H1 (cell line): Measurements from ENCODE around the gene ZNF320. TPM values are rescaled to one million over a fixed set of nuclear protein-coding genes. Genes with fewer than 3 reads are reported as not detected.

Source experiments
- CTCF ChIA-PET: fragments of 300-600 bp; sonication (Branson Sonifier 250); formaldehyde crosslinking; loops from one replicate; lab custom pipeline; 2021; ENCODE audit not compliant: partially characterized antibody; lab: Charles Lee
- POLR2A ChIA-PET: fragments of 300-600 bp; sonication (Branson Sonifier 250); formaldehyde crosslinking; loops from one replicate; lab custom pipeline; 2021; ENCODE audit warnings: inconsistent platforms; ENCODE audit not compliant: partially characterized antibody; lab: Charles Lee
- DNase-seq, 2 experiments: peaks; one replicate each; pipeline versions ENCODE4 v3.0.0 to v3.0.0-alpha.2; 2010 to 2022; ENCODE audit warnings: low spot score in 2 of 2, low read depth in 1 of 2, mixed read lengths in 1 of 2
- FAIRE-seq: peaks from 2 replicates; lab custom pipeline; 2011; peaks lifted over from hg19 to GRCh38; lab: Jason Lieb, UNC
- H2AFZ ChIP-seq: 2 replicates; pipeline ENCODE4 v1.8.1; 2012; ENCODE audit warnings: low read length, inconsistent platforms
- H2AK5ac ChIP-seq: 2 replicates; pipeline ENCODE4 v1.6.1; 2013; ENCODE audit warnings: low read depth, low read length
- H2BK120ac ChIP-seq: replicated peaks from 2 replicates; pipeline ENCODE3; 2013; ENCODE audit warnings: low read depth, low read length, inconsistent platforms
- H2BK12ac ChIP-seq: 2 replicates; pipeline ENCODE4 v1.6.1; 2013; ENCODE audit warnings: low read depth, low read length
- H2BK15ac ChIP-seq: 2 replicates; pipeline ENCODE4 v1.6.1; 2013; ENCODE audit warnings: low read length
- H2BK20ac ChIP-seq: 2 replicates; pipeline ENCODE4 v1.6.1; 2013; ENCODE audit warnings: low read length
- H2BK5ac ChIP-seq: 2 replicates; pipeline ENCODE4 v1.6.1; 2013; ENCODE audit warnings: low read depth, low read length
- H3K14ac ChIP-seq: 2 replicates; pipeline ENCODE4 v1.6.1; 2013; ENCODE audit warnings: inconsistent platforms; ENCODE audit not compliant: insufficient read length
- H3K18ac ChIP-seq: 2 replicates; pipeline ENCODE4 v1.6.1; 2013; ENCODE audit warnings: low read length; ENCODE audit errors: extremely low read depth
- H3K23ac ChIP-seq: 2 replicates; pipeline ENCODE4 v1.6.1; 2013; ENCODE audit warnings: inconsistent platforms; ENCODE audit not compliant: insufficient read length
- H3K23me2 ChIP-seq: 2 replicates; pipeline ENCODE4 v1.6.1; 2013; ENCODE audit warnings: low read depth, low read length
- H3K27ac ChIP-seq: 2 replicates; pipeline ENCODE4 v1.6.1; 2011; ENCODE audit warnings: low read depth, low read length, inconsistent platforms
- H3K27me3 ChIP-seq, 4 experiments: replicated peaks in 1 of 4; 1 replicate in 1 of 4; 2 replicates in 3 of 4; pipeline versions ENCODE4 v1.6.1 to v1.8.1; 2011 to 2013; ENCODE audit warnings: low read length in 3 of 4, mild to moderate bottlenecking in 3 of 4, inconsistent platforms in 2 of 4, mixed read lengths in 2 of 4, moderate library complexity in 1 of 4; ENCODE audit not compliant: control insufficient read depth in 3 of 4, insufficient read depth in 3 of 4; ENCODE audit errors: extremely low read depth in 1 of 4
- H3K36me3 ChIP-seq, 4 experiments: 2 replicates each; pipeline versions ENCODE4 v1.6.1 to v1.8.1; 2011 to 2013; ENCODE audit warnings: mild to moderate bottlenecking in 4 of 4, low read length in 3 of 4, moderate library complexity in 2 of 4, control low read depth in 1 of 4, inconsistent platforms in 1 of 4; ENCODE audit not compliant: insufficient read depth in 4 of 4, control insufficient read depth in 2 of 4
- H3K4ac ChIP-seq: replicated peaks from 2 replicates; pipeline ENCODE3; 2013; ENCODE audit warnings: low read length, low read depth, mixed read lengths, inconsistent platforms; ENCODE audit not compliant: insufficient read length
- H3K4me1 ChIP-seq, 4 experiments: replicated peaks in 1 of 4; 1 replicate in 1 of 4; 2 replicates in 3 of 4; pipeline versions ENCODE4 v1.6.1 to v1.8.1; 2011 to 2013; ENCODE audit warnings: low read length in 3 of 4, inconsistent platforms in 2 of 4, mixed read lengths in 1 of 4; ENCODE audit not compliant: insufficient read depth in 4 of 4, control insufficient read depth in 3 of 4
- H3K4me2 ChIP-seq, 2 experiments: 2 replicates each; pipeline versions ENCODE4 v1.6.1 to v1.8.1; 2011 to 2013; ENCODE audit warnings: low read depth in 2 of 2, low read length in 2 of 2, control low read depth in 1 of 2, inconsistent platforms in 1 of 2, mild to moderate bottlenecking in 1 of 2; ENCODE audit not compliant: insufficient read depth in 1 of 2
- H3K4me3 ChIP-seq, 4 experiments: fragments of 200-600, 300-600 bp in 1 of 4; sonication (generic), shearing (Covaris generic), sonication (Bioruptor Twin) in 1 of 4; 2 replicates each; pipeline versions ENCODE4 v1.5.1 to v1.8.1; 2011 to 2016; ENCODE audit warnings: low read length in 4 of 4, low read depth in 3 of 4, control low read depth in 2 of 4, inconsistent platforms in 2 of 4, mild to moderate bottlenecking in 2 of 4, mixed read lengths in 1 of 4, moderate library complexity in 1 of 4; ENCODE audit not compliant: insufficient read depth in 2 of 4; ENCODE audit errors: extremely low read depth in 1 of 4
- H3K56ac ChIP-seq: replicated peaks from 2 replicates; pipeline ENCODE3; 2013; ENCODE audit warnings: low read depth, mild to moderate bottlenecking, mixed read lengths, low read length, inconsistent platforms; ENCODE audit not compliant: insufficient read length
- H3K79me1 ChIP-seq: 2 replicates; pipeline ENCODE4 v1.6.1; 2013; ENCODE audit warnings: low read depth, low read length, control low read depth
- H3K79me2 ChIP-seq, 2 experiments: 2 replicates each; pipeline versions ENCODE4 v1.6.1 to v1.8.1; 2012 to 2013; ENCODE audit warnings: low read length in 2 of 2, mild to moderate bottlenecking in 2 of 2, inconsistent platforms in 1 of 2; ENCODE audit not compliant: insufficient read depth in 2 of 2, control insufficient read depth in 1 of 2
- H3K9ac ChIP-seq, 4 experiments: replicated peaks in 1 of 4; 1 replicate in 1 of 4; 2 replicates in 3 of 4; pipeline versions ENCODE4 v1.6.1 to v1.8.1; 2011 to 2013; ENCODE audit warnings: low read depth in 3 of 4, low read length in 3 of 4, control low read depth in 2 of 4, mild to moderate bottlenecking in 2 of 4, moderate library complexity in 2 of 4, inconsistent platforms in 1 of 4; ENCODE audit errors: extremely low read depth in 1 of 4
- H3K9me3 ChIP-seq, 2 experiments: 2 replicates each; pipeline versions ENCODE4 v1.6.1 to v1.8.1; 2012 to 2013; ENCODE audit warnings: mild to moderate bottlenecking in 2 of 2, moderate library complexity in 2 of 2, control low read depth in 1 of 2, inconsistent platforms in 1 of 2, low read depth in 1 of 2, low read length in 1 of 2, mixed read lengths in 1 of 2; ENCODE audit not compliant: insufficient read depth in 2 of 2
- H4K20me1 ChIP-seq, 2 experiments: replicated peaks in 1 of 2; 2 replicates each; pipeline versions ENCODE3 to v1.8.1; 2011 to 2013; ENCODE audit warnings: inconsistent platforms in 2 of 2, low read length in 2 of 2, mild to moderate bottlenecking in 1 of 2; ENCODE audit not compliant: insufficient read depth in 2 of 2, control insufficient read depth in 1 of 2
- H4K5ac ChIP-seq: 2 replicates; pipeline ENCODE4 v1.6.1; 2013; ENCODE audit warnings: low read length, low read depth, mixed read lengths, inconsistent platforms; ENCODE audit not compliant: insufficient read length
- H4K8ac ChIP-seq: 2 replicates; pipeline ENCODE4 v1.8.0; 2013; ENCODE audit warnings: mild to moderate bottlenecking, moderate library complexity, low read length, inconsistent platforms; ENCODE audit not compliant: insufficient read depth; ENCODE audit errors: extremely low read depth
- H4K91ac ChIP-seq: replicated peaks from 2 replicates; pipeline ENCODE3; 2013; ENCODE audit warnings: low read length, mixed read lengths, inconsistent platforms; ENCODE audit not compliant: insufficient read length
- CEBPB ChIP-seq: IDR thresholded peaks from 2 replicates; pipeline ENCODE4 v1.6.1; 2012; ENCODE audit warnings: low read depth, low read length
- JUN ChIP-seq: IDR thresholded peaks from 2 replicates; pipeline ENCODE4 v1.6.1; 2011; ENCODE audit warnings: low read depth, mild to moderate bottlenecking, improper control_type of control experiment, low read length
- KDM4A ChIP-seq: IDR thresholded peaks from one replicate; pipeline ENCODE4 v1.7.1; 2012; ENCODE audit warnings: low read depth, mild to moderate bottlenecking, moderate library complexity, low read length, inconsistent platforms; ENCODE audit not compliant: severe bottlenecking
- MAFK ChIP-seq: IDR thresholded peaks from 2 replicates; pipeline ENCODE4 v1.6.1; 2012; ENCODE audit warnings: low read depth, mild to moderate bottlenecking, improper control_type of control experiment, low read length
- MAX ChIP-seq: IDR thresholded peaks from 2 replicates; pipeline ENCODE4 v1.6.1; 2012; ENCODE audit warnings: inconsistent platforms
- RXRA ChIP-seq: IDR thresholded peaks from 2 replicates; pipeline ENCODE4 v1.6.1; 2011; ENCODE audit warnings: low read depth, mild to moderate bottlenecking, low read length, moderate library complexity; ENCODE audit not compliant: insufficient read depth
- SUZ12 ChIP-seq: fragments of 200-600 bp; sonication (generic); IDR thresholded peaks from 2 replicates; pipeline ENCODE4 v1.6.1; 2012; ENCODE audit warnings: mild to moderate bottlenecking, inconsistent platforms, low read length, moderate library complexity, mixed read lengths
- WGBS, 2 experiments: shearing (Covaris generic) in 1 of 2; methylation state at CpG; one replicate each; pipeline versions ENCODE4 v1.1.6 to v1.1.7; 2013 to 2015; ENCODE audit warnings: low lambda C conversion rate in 2 of 2, mixed read lengths in 2 of 2, inconsistent platforms in 1 of 2, low coverage in 1 of 2, missing lambda C conversion rate in 1 of 2; ENCODE audit not compliant: insufficient replicate concordance in 2 of 2, insufficient coverage in 1 of 2, insufficient read length in 1 of 2; ENCODE audit errors: extremely low coverage in 1 of 2, missing lambda C conversion rate in 1 of 2; 5-methylcytosine and 5-hydroxymethylcytosine counted together
- polyA plus RNA-seq, 7 experiments: library from polyadenylated mRNA; depleted of rRNA in 3 of 7; stranded (reverse) in 5 of 7; unstranded in 2 of 7; fragments of >200 nt in 5 of 7; fragments of 200-250 nt in 2 of 7; gene quantifications; 1 replicate in 5 of 7; 2 replicates in 1 of 7; 4 replicates in 1 of 7; pipeline versions ENCODE4 v1.2.1 to v1.2.3, GENCODE V29; 2011 to 2013; ENCODE audit warnings: missing spikeins in 2 of 7, mixed read lengths in 2 of 7
- total RNA-seq: library from RNA; stranded (reverse); fragmentation: NEBNext Ultra II Directional; extraction: Animal tissue kit (Norgen Biotek cat#: 25700); gene quantifications from 2 replicates; pipeline ENCODE4 v1.2.1, GENCODE V29; 2021

ZNF320 gene
- total and polyA plus RNA-seq, 2 of the 8 experiments (the other 6 are each of a cell fraction or from before 2014, with no cell fraction given) = 20.6 to 26.8 TPM

- Histone ChIP-seq H2AFZ (no peak overlapping the region), H3K14ac (no peak overlapping the region), H2BK120ac (no peak overlapping the region), H4K20me1 (peaks cover 0 to 5% of the 10 kb centered on the region in 2 experiments), H3K9ac (no peak overlapping the region), H2BK15ac (no peak overlapping the region), H3K18ac (no peak overlapping the region), H3K79me1 (peaks cover 5% of the 10 kb centered on the region), H2BK20ac (no peak overlapping the region), H3K36me3 (peaks cover 0 to 7% (median 4%) of the 10 kb centered on the region in 4 experiments; a peak in 3 of 8 replicates), H3K27ac (no peak overlapping the region), H4K91ac (no peak overlapping the region), H3K27me3 (no peaks in the 10 kb centered on the region), H3K79me2 (peaks cover 0 to 38% of the 10 kb centered on the region in 2 experiments; a peak in 2 of 4 replicates), H4K8ac (no peak overlapping the region), H4K5ac (no peak overlapping the region), H3K4me1 (peaks cover 0 to 2% (median 0%) of the 10 kb centered on the region in 4 experiments; a peak in 1 of 7 replicates), H2BK12ac (no peak overlapping the region), H3K4me3 (no peak overlapping the region), H3K23ac (no peak overlapping the region), H3K56ac (no peak overlapping the region), H2BK5ac (no peak overlapping the region), H2AK5ac (no peak overlapping the region), H3K4ac (no peak overlapping the region), H3K4me2 (no peak overlapping the region), H3K23me2 (peaks cover 5% of the 10 kb centered on the region; the same call in 1 of the 2 replicates), H3K9me3 (no peaks in the 10 kb centered on the region)
- FAIRE-seq (no peak), DNase-seq (no peak)
- ChIA-PET POLR2A (interaction anchor here (0.5 kb wide), 1 partner anchor 146 kb away, joined by 3 read pairs; no protein-coding TSS in a partner anchor), CTCF (interaction anchor here (0.6 kb wide), 1 partner anchor 43 kb away, joined by 3 read pairs; no protein-coding TSS in a partner anchor)
- WGBS, 2 experiments = 80% methylated on average over 5 of the region's 5 CpGs; no CpG with 5 or more reads in 1 of the 2 experiments
- TF ChIP-seq SUZ12 = no peak
- TF ChIP-seq MAX = no peak
- TF ChIP-seq KDM4A = no peak
- TF ChIP-seq CEBPB = no peak
- TF ChIP-seq MAFK = no peak
- no peak for TF ChIP-seq RXRA
- TF ChIP-seq JUN = no peak
These were observed 41.3 kb upstream of the ZNF320 start for GRCh38 chr19:52938761-52939160.
